Endothelial cell of umbilical vein (primary cell): ENCODE data around the gene MUC4. TPM values are rescaled to one million over a fixed set of nuclear protein-coding genes. Genes with fewer than 3 reads are reported as not detected.

Experiments used
- BruUV-seq: library from RNA; stranded (reverse); fragments of 400-500 nt; replicated peaks from 2 replicates; lab custom pipeline; 2021; lab: Mats Ljungman, UMichigan
- CTCF ChIA-PET: fragments of 300-600, 350-600 bp; sonication (Branson Sonifier 250); formaldehyde crosslinking; loops from one replicate; lab custom pipeline; 2021; ENCODE audit warnings: antibody characterized with exemption, inconsistent platforms; lab: Charles Lee
- POLR2A ChIA-PET: fragments of 300-600, 350-600 bp; sonication (Branson Sonifier 250); formaldehyde crosslinking; loops from one replicate; lab custom pipeline; 2021; ENCODE audit warnings: antibody characterized with exemption, inconsistent platforms; lab: Charles Lee
- DNase-seq: peaks from one replicate; pipeline ENCODE4 v3.0.0-alpha.2; 2011; ENCODE audit warnings: low read depth, low spot score
- FAIRE-seq: peaks from 2 replicates; lab custom pipeline; 2011; peaks lifted over from hg19 to GRCh38; lab: Jason Lieb, UNC
- H2AFZ ChIP-seq: 2 replicates; pipeline ENCODE4 v1.6.0; 2012; ENCODE audit warnings: low read depth, low read length, control low read depth, inconsistent platforms
- H3K27ac ChIP-seq: 2 replicates; pipeline ENCODE4 v1.5.1; 2011; ENCODE audit warnings: low read depth, mild to moderate bottlenecking, control low read depth, low read length, moderate library complexity; ENCODE audit not compliant: insufficient read depth
- H3K27me3 ChIP-seq, 2 experiments: 2 replicates each; pipeline versions ENCODE4 v1.6.0 to v1.6.1; 2011; ENCODE audit warnings: low read length in 2 of 2, mixed read lengths in 1 of 2; ENCODE audit not compliant: control insufficient read depth in 2 of 2, insufficient read depth in 2 of 2
- H3K36me3 ChIP-seq, 2 experiments: 2 replicates in 1 of 2; 3 replicates in 1 of 2; pipeline ENCODE4 v1.5.1; 2011; ENCODE audit warnings: low read length in 2 of 2, mild to moderate bottlenecking in 1 of 2, moderate library complexity in 1 of 2; ENCODE audit not compliant: control insufficient read depth in 2 of 2, insufficient read depth in 2 of 2; ENCODE audit errors: extremely low read depth in 1 of 2
- H3K4me1 ChIP-seq: 3 replicates; pipeline ENCODE4 v1.5.1; 2011; ENCODE audit warnings: mild to moderate bottlenecking, low read length; ENCODE audit not compliant: control insufficient read depth, insufficient read depth; ENCODE audit errors: extremely low read depth
- H3K4me2 ChIP-seq: 2 replicates; pipeline ENCODE4 v1.6.1; 2011; ENCODE audit warnings: low read length, control low read depth, mixed read lengths; ENCODE audit not compliant: insufficient read depth
- H3K4me3 ChIP-seq, 3 experiments: fragments of 200-600 bp in 1 of 3; sonication (generic), shearing (Covaris generic) in 1 of 3; replicated peaks in 1 of 3; 2 replicates each; pipeline ENCODE4 v1.5.1; 2011 to 2016; ENCODE audit warnings: control low read depth in 3 of 3, low read length in 3 of 3, mild to moderate bottlenecking in 2 of 3, inconsistent platforms in 1 of 3, low read depth in 1 of 3, moderate library complexity in 1 of 3; ENCODE audit not compliant: insufficient read depth in 1 of 3
- H3K79me2 ChIP-seq: 2 replicates; pipeline ENCODE4 v1.6.0; 2012; ENCODE audit warnings: low read length, inconsistent platforms; ENCODE audit not compliant: control insufficient read depth, insufficient read depth
- H3K9ac ChIP-seq: replicated peaks from 2 replicates; pipeline ENCODE3; 2011; ENCODE audit warnings: low read length, control low read depth; ENCODE audit not compliant: insufficient read depth; ENCODE audit errors: extremely low read depth
- H3K9me1 ChIP-seq: replicated peaks from 3 replicates; pipeline ENCODE4 v1.6.0; 2011; ENCODE audit warnings: mild to moderate bottlenecking, low read length; ENCODE audit not compliant: control insufficient read depth, insufficient read depth; ENCODE audit errors: extremely low read depth
- H3K9me3 ChIP-seq: replicated peaks from 2 replicates; pipeline ENCODE4 v1.5.1; 2012; ENCODE audit warnings: low read length, inconsistent platforms; ENCODE audit not compliant: control insufficient read depth, insufficient read depth
- H4K20me1 ChIP-seq: replicated peaks from 2 replicates; pipeline ENCODE3; 2011; ENCODE audit warnings: mild to moderate bottlenecking, low read length; ENCODE audit not compliant: control insufficient read depth, insufficient read depth; ENCODE audit errors: extremely low read depth
- EZH2 ChIP-seq: IDR thresholded peaks from 2 replicates; pipeline ENCODE4 v1.6.1; 2012; ENCODE audit warnings: borderline replicate concordance, low read depth, mild to moderate bottlenecking, moderate library complexity, low read length, inconsistent platforms; ENCODE audit not compliant: severe bottlenecking
- FOS ChIP-seq: IDR thresholded peaks from 2 replicates; pipeline ENCODE4 v1.6.1; 2011; ENCODE audit warnings: mild to moderate bottlenecking, low read length, moderate library complexity, borderline replicate concordance; ENCODE audit not compliant: insufficient read depth
- GATA2 ChIP-seq: IDR thresholded peaks from 2 replicates; pipeline ENCODE4 v1.7.0; 2011; ENCODE audit warnings: low read depth, mild to moderate bottlenecking, moderate library complexity, mixed read lengths, low read length; ENCODE audit not compliant: insufficient read length, insufficient read depth
- JUN ChIP-seq: IDR thresholded peaks from 2 replicates; pipeline ENCODE4 v1.6.1; 2011; ENCODE audit warnings: borderline replicate concordance, low read depth; ENCODE audit not compliant: insufficient read length, insufficient read depth
- MAX ChIP-seq: IDR thresholded peaks from 2 replicates; pipeline ENCODE4 v1.6.1; 2011; ENCODE audit not compliant: insufficient read depth, insufficient read length
- MYC ChIP-seq: IDR thresholded peaks from one replicate; pipeline ENCODE4 v1.6.1; 2011; ENCODE audit warnings: mild to moderate bottlenecking, low read depth, low read length
- POLR2A ChIP-seq: IDR thresholded peaks from 2 replicates; pipeline ENCODE4 v1.6.1; 2012; ENCODE audit warnings: low read depth, mild to moderate bottlenecking, control low read depth, low read length
- POLR2AphosphoS5 ChIP-seq: IDR thresholded peaks from 2 replicates; pipeline ENCODE4 v1.6.1; 2012; ENCODE audit warnings: low read depth, mild to moderate bottlenecking, control low read depth, low read length, moderate library complexity; ENCODE audit not compliant: insufficient read depth
- dilution Hi-C: fragments of 300-500 bp; cut with MboI; formaldehyde crosslinking; loops from one replicate; pipeline ENCODE4 v1.15.0; 2019; ENCODE audit warnings: low sequenced_read_pairs; ENCODE audit not compliant: extremely low pct_ligation_motif_present
- intact Hi-C: fragments of 100-400 bp; cut with micrococcal nuclease; formaldehyde crosslinking; loops from one replicate; pipeline ENCODE4 v1.10.0; 2022
- polyA plus RNA-seq, 4 experiments: library from polyadenylated mRNA; depleted of rRNA in 3 of 4; stranded (reverse) in 3 of 4; unstranded in 1 of 4; fragments of >200 nt; gene quantifications; 2 replicates each; pipeline versions ENCODE4 v1.2.1 to v1.2.3, GENCODE V29; 2011 to 2012; ENCODE audit warnings: missing spikeins in 1 of 4
- total RNA-seq: library from RNA; stranded (reverse); gene quantifications from 2 replicates; pipeline ENCODE4 v1.2.3, GENCODE V29; 2021

Gene MUC4
- total and polyA plus RNA-seq, 2 donors (not counting 3 experiments of a cell fraction or from before 2014, with no cell fraction given) = 0.04 TPM; not detected in 1

- Histone ChIP-seq H2AFZ (no peak overlapping the region), H3K9me1 (no peaks in the 10 kb centered on the region), H3K4me2 (no peak overlapping the region), H3K4me3 (no peak overlapping the region), H3K27me3 (peaks cover 0 to 4% of the 10 kb centered on the region in 2 experiments), H3K9ac (no peak overlapping the region), H4K20me1 (no peaks in the 10 kb centered on the region), H3K4me1 (no peaks in the 10 kb centered on the region), H3K79me2 (no peaks in the 10 kb centered on the region), H3K9me3 (no peaks in the 10 kb centered on the region), H3K36me3 (no peaks in the 10 kb centered on the region), H3K27ac (no peak overlapping the region)
- TF ChIP-seq FOS (no peak), POLR2A (no peak), MAX (no peak), MYC (no peak), GATA2 (no peak), POLR2AphosphoS5 (no peak), EZH2 (no peak), JUN (no peak)
- no peak for DNase-seq
- intact Hi-C loops (no loop called here), dilution Hi-C loops (no loop called here)
- POLR2A ChIA-PET = no interaction called here
- CTCF ChIA-PET = interaction anchor here (0.6 to 2.3 kb wide), 3 partner anchors 9 to 438 kb away, joined by 3 to 7 read pairs (median 3); no protein-coding TSS in a partner anchor
- no TSS peak for BruUV-seq
- no peak for FAIRE-seq
Measured at GRCh38 chr3:195708626-195709481, 102.9 kb downstream of the MUC4 start.
